H1 (cell line): ENCODE measurements around the gene TRIM9. TPM values are rescaled to one million over a fixed set of nuclear protein-coding genes. Genes with fewer than 3 reads are reported as not detected.

Experiments used
- CTCF ChIA-PET: fragments of 300-600 bp; sonication (Branson Sonifier 250); formaldehyde crosslinking; loops from one replicate; lab custom pipeline; 2021; ENCODE audit not compliant: partially characterized antibody; lab: Charles Lee
- POLR2A ChIA-PET: fragments of 300-600 bp; sonication (Branson Sonifier 250); formaldehyde crosslinking; loops from one replicate; lab custom pipeline; 2021; ENCODE audit warnings: inconsistent platforms; ENCODE audit not compliant: partially characterized antibody; lab: Charles Lee
- DNase-seq, 2 experiments: peaks; one replicate each; pipeline versions ENCODE4 v3.0.0 to v3.0.0-alpha.2; 2010 to 2022; ENCODE audit warnings: low spot score in 2 of 2, low read depth in 1 of 2, mixed read lengths in 1 of 2
- FAIRE-seq: peaks from 2 replicates; lab custom pipeline; 2011; peaks lifted over from hg19 to GRCh38; lab: Jason Lieb, UNC
- H2AFZ ChIP-seq: 2 replicates; pipeline ENCODE4 v1.8.1; 2012; ENCODE audit warnings: low read length, inconsistent platforms
- H2AK5ac ChIP-seq: 2 replicates; pipeline ENCODE4 v1.6.1; 2013; ENCODE audit warnings: low read depth, low read length
- H2BK120ac ChIP-seq: replicated peaks from 2 replicates; pipeline ENCODE3; 2013; ENCODE audit warnings: low read depth, low read length, inconsistent platforms
- H2BK12ac ChIP-seq: 2 replicates; pipeline ENCODE4 v1.6.1; 2013; ENCODE audit warnings: low read depth, low read length
- H2BK15ac ChIP-seq: 2 replicates; pipeline ENCODE4 v1.6.1; 2013; ENCODE audit warnings: low read length
- H2BK20ac ChIP-seq: 2 replicates; pipeline ENCODE4 v1.6.1; 2013; ENCODE audit warnings: low read length
- H2BK5ac ChIP-seq: 2 replicates; pipeline ENCODE4 v1.6.1; 2013; ENCODE audit warnings: low read depth, low read length
- H3K14ac ChIP-seq: 2 replicates; pipeline ENCODE4 v1.6.1; 2013; ENCODE audit warnings: inconsistent platforms; ENCODE audit not compliant: insufficient read length
- H3K18ac ChIP-seq: 2 replicates; pipeline ENCODE4 v1.6.1; 2013; ENCODE audit warnings: low read length; ENCODE audit errors: extremely low read depth
- H3K23ac ChIP-seq: 2 replicates; pipeline ENCODE4 v1.6.1; 2013; ENCODE audit warnings: inconsistent platforms; ENCODE audit not compliant: insufficient read length
- H3K23me2 ChIP-seq: 2 replicates; pipeline ENCODE4 v1.6.1; 2013; ENCODE audit warnings: low read depth, low read length
- H3K27ac ChIP-seq: 2 replicates; pipeline ENCODE4 v1.6.1; 2011; ENCODE audit warnings: low read depth, low read length, inconsistent platforms
- H3K27me3 ChIP-seq, 4 experiments: replicated peaks in 1 of 4; 1 replicate in 1 of 4; 2 replicates in 3 of 4; pipeline versions ENCODE4 v1.6.1 to v1.8.1; 2011 to 2013; ENCODE audit warnings: low read length in 3 of 4, mild to moderate bottlenecking in 3 of 4, inconsistent platforms in 2 of 4, mixed read lengths in 2 of 4, moderate library complexity in 1 of 4; ENCODE audit not compliant: control insufficient read depth in 3 of 4, insufficient read depth in 3 of 4; ENCODE audit errors: extremely low read depth in 1 of 4
- H3K36me3 ChIP-seq, 4 experiments: 2 replicates each; pipeline versions ENCODE4 v1.6.1 to v1.8.1; 2011 to 2013; ENCODE audit warnings: mild to moderate bottlenecking in 4 of 4, low read length in 3 of 4, moderate library complexity in 2 of 4, control low read depth in 1 of 4, inconsistent platforms in 1 of 4; ENCODE audit not compliant: insufficient read depth in 4 of 4, control insufficient read depth in 2 of 4
- H3K4ac ChIP-seq: replicated peaks from 2 replicates; pipeline ENCODE3; 2013; ENCODE audit warnings: low read length, low read depth, mixed read lengths, inconsistent platforms; ENCODE audit not compliant: insufficient read length
- H3K4me1 ChIP-seq, 4 experiments: replicated peaks in 1 of 4; 1 replicate in 1 of 4; 2 replicates in 3 of 4; pipeline versions ENCODE4 v1.6.1 to v1.8.1; 2011 to 2013; ENCODE audit warnings: low read length in 3 of 4, inconsistent platforms in 2 of 4, mixed read lengths in 1 of 4; ENCODE audit not compliant: insufficient read depth in 4 of 4, control insufficient read depth in 3 of 4
- H3K4me2 ChIP-seq, 2 experiments: 2 replicates each; pipeline versions ENCODE4 v1.6.1 to v1.8.1; 2011 to 2013; ENCODE audit warnings: low read depth in 2 of 2, low read length in 2 of 2, control low read depth in 1 of 2, inconsistent platforms in 1 of 2, mild to moderate bottlenecking in 1 of 2; ENCODE audit not compliant: insufficient read depth in 1 of 2
- H3K4me3 ChIP-seq, 4 experiments: fragments of 200-600, 300-600 bp in 1 of 4; sonication (generic), shearing (Covaris generic), sonication (Bioruptor Twin) in 1 of 4; 2 replicates each; pipeline versions ENCODE4 v1.5.1 to v1.8.1; 2011 to 2016; ENCODE audit warnings: low read length in 4 of 4, low read depth in 3 of 4, control low read depth in 2 of 4, inconsistent platforms in 2 of 4, mild to moderate bottlenecking in 2 of 4, mixed read lengths in 1 of 4, moderate library complexity in 1 of 4; ENCODE audit not compliant: insufficient read depth in 2 of 4; ENCODE audit errors: extremely low read depth in 1 of 4
- H3K56ac ChIP-seq: replicated peaks from 2 replicates; pipeline ENCODE3; 2013; ENCODE audit warnings: low read depth, mild to moderate bottlenecking, mixed read lengths, low read length, inconsistent platforms; ENCODE audit not compliant: insufficient read length
- H3K79me1 ChIP-seq: 2 replicates; pipeline ENCODE4 v1.6.1; 2013; ENCODE audit warnings: low read depth, low read length, control low read depth
- H3K79me2 ChIP-seq, 2 experiments: 2 replicates each; pipeline versions ENCODE4 v1.6.1 to v1.8.1; 2012 to 2013; ENCODE audit warnings: low read length in 2 of 2, mild to moderate bottlenecking in 2 of 2, inconsistent platforms in 1 of 2; ENCODE audit not compliant: insufficient read depth in 2 of 2, control insufficient read depth in 1 of 2
- H3K9ac ChIP-seq, 4 experiments: replicated peaks in 1 of 4; 1 replicate in 1 of 4; 2 replicates in 3 of 4; pipeline versions ENCODE4 v1.6.1 to v1.8.1; 2011 to 2013; ENCODE audit warnings: low read depth in 3 of 4, low read length in 3 of 4, control low read depth in 2 of 4, mild to moderate bottlenecking in 2 of 4, moderate library complexity in 2 of 4, inconsistent platforms in 1 of 4; ENCODE audit errors: extremely low read depth in 1 of 4
- H3K9me3 ChIP-seq, 2 experiments: 2 replicates each; pipeline versions ENCODE4 v1.6.1 to v1.8.1; 2012 to 2013; ENCODE audit warnings: mild to moderate bottlenecking in 2 of 2, moderate library complexity in 2 of 2, control low read depth in 1 of 2, inconsistent platforms in 1 of 2, low read depth in 1 of 2, low read length in 1 of 2, mixed read lengths in 1 of 2; ENCODE audit not compliant: insufficient read depth in 2 of 2
- H4K20me1 ChIP-seq, 2 experiments: replicated peaks in 1 of 2; 2 replicates each; pipeline versions ENCODE3 to v1.8.1; 2011 to 2013; ENCODE audit warnings: inconsistent platforms in 2 of 2, low read length in 2 of 2, mild to moderate bottlenecking in 1 of 2; ENCODE audit not compliant: insufficient read depth in 2 of 2, control insufficient read depth in 1 of 2
- H4K5ac ChIP-seq: 2 replicates; pipeline ENCODE4 v1.6.1; 2013; ENCODE audit warnings: low read length, low read depth, mixed read lengths, inconsistent platforms; ENCODE audit not compliant: insufficient read length
- H4K8ac ChIP-seq: 2 replicates; pipeline ENCODE4 v1.8.0; 2013; ENCODE audit warnings: mild to moderate bottlenecking, moderate library complexity, low read length, inconsistent platforms; ENCODE audit not compliant: insufficient read depth; ENCODE audit errors: extremely low read depth
- H4K91ac ChIP-seq: replicated peaks from 2 replicates; pipeline ENCODE3; 2013; ENCODE audit warnings: low read length, mixed read lengths, inconsistent platforms; ENCODE audit not compliant: insufficient read length
- FOSL1 ChIP-seq: IDR thresholded peaks from 2 replicates; pipeline ENCODE4 v1.6.1; 2011; ENCODE audit warnings: mild to moderate bottlenecking, low read depth, low read length, moderate library complexity; ENCODE audit not compliant: insufficient read depth
- KDM5A ChIP-seq: fragments of 200-600 bp; IDR thresholded peaks from 2 replicates; pipeline ENCODE4 v1.7.1; 2012; ENCODE audit warnings: mild to moderate bottlenecking, low read length, inconsistent platforms, mixed read lengths
- MAFK ChIP-seq: IDR thresholded peaks from 2 replicates; pipeline ENCODE4 v1.6.1; 2012; ENCODE audit warnings: low read depth, mild to moderate bottlenecking, improper control_type of control experiment, low read length
- NANOG ChIP-seq: IDR thresholded peaks from 2 replicates; pipeline ENCODE4 v1.6.1; 2011; ENCODE audit warnings: low read length, low read depth, mild to moderate bottlenecking, inconsistent platforms; ENCODE audit not compliant: insufficient read depth, poor library complexity, severe bottlenecking
- POU5F1 ChIP-seq: IDR thresholded peaks from 2 replicates; pipeline ENCODE4 v1.6.1; 2011; ENCODE audit warnings: low read depth, mild to moderate bottlenecking, low read length, moderate library complexity
- RBBP5 ChIP-seq: IDR thresholded peaks from 2 replicates; pipeline ENCODE4 v1.7.1; 2012; ENCODE audit warnings: low read depth, mild to moderate bottlenecking, inconsistent platforms, low read length, moderate library complexity, borderline replicate concordance
- SIX5 ChIP-seq: IDR thresholded peaks from 2 replicates; pipeline ENCODE4 v1.6.1; 2011; ENCODE audit warnings: mild to moderate bottlenecking, low read depth, low read length
- SP4 ChIP-seq: IDR thresholded peaks from 2 replicates; pipeline ENCODE4 v1.6.1; 2012; ENCODE audit warnings: low read length, inconsistent platforms
- SRF ChIP-seq: IDR thresholded peaks from 2 replicates; pipeline ENCODE4 v1.6.1; 2011; ENCODE audit warnings: mild to moderate bottlenecking, low read depth, low read length, moderate library complexity
- TAF1 ChIP-seq: IDR thresholded peaks from 2 replicates; pipeline ENCODE4 v1.6.1; 2011; ENCODE audit warnings: mild to moderate bottlenecking, low read depth, low read length
- TCF12 ChIP-seq: IDR thresholded peaks from 2 replicates; pipeline ENCODE4 v1.6.1; 2011; ENCODE audit warnings: low read depth, mild to moderate bottlenecking, low read length
- WGBS, 2 experiments: shearing (Covaris generic) in 1 of 2; methylation state at CpG; one replicate each; pipeline versions ENCODE4 v1.1.6 to v1.1.7; 2013 to 2015; ENCODE audit warnings: low lambda C conversion rate in 2 of 2, mixed read lengths in 2 of 2, inconsistent platforms in 1 of 2, low coverage in 1 of 2, missing lambda C conversion rate in 1 of 2; ENCODE audit not compliant: insufficient replicate concordance in 2 of 2, insufficient coverage in 1 of 2, insufficient read length in 1 of 2; ENCODE audit errors: extremely low coverage in 1 of 2, missing lambda C conversion rate in 1 of 2; 5-methylcytosine and 5-hydroxymethylcytosine counted together
- polyA plus RNA-seq, 7 experiments: library from polyadenylated mRNA; depleted of rRNA in 3 of 7; stranded (reverse) in 5 of 7; unstranded in 2 of 7; fragments of >200 nt in 5 of 7; fragments of 200-250 nt in 2 of 7; gene quantifications; 1 replicate in 5 of 7; 2 replicates in 1 of 7; 4 replicates in 1 of 7; pipeline versions ENCODE4 v1.2.1 to v1.2.3, GENCODE V29; 2011 to 2013; ENCODE audit warnings: missing spikeins in 2 of 7, mixed read lengths in 2 of 7
- total RNA-seq: library from RNA; stranded (reverse); fragmentation: NEBNext Ultra II Directional; extraction: Animal tissue kit (Norgen Biotek cat#: 25700); gene quantifications from 2 replicates; pipeline ENCODE4 v1.2.1, GENCODE V29; 2021
- TF ChIP-seq, protein P1 (sequence below): IDR thresholded peaks from 2 replicates; pipeline ENCODE4 v1.6.1; 2012; ENCODE audit warnings: low read length, inconsistent platforms
- TF ChIP-seq, protein P2 (sequence below): IDR thresholded peaks from 2 replicates; pipeline ENCODE4 v1.6.1; 2011; ENCODE audit warnings: low read depth, mild to moderate bottlenecking, low read length; ENCODE audit not compliant: insufficient read depth

The TRIM9 gene
- total and polyA plus RNA-seq, 2 of the 8 experiments (the other 6 are each of a cell fraction or from before 2014, with no cell fraction given) = 2.7 to 5.4 TPM

GRCh38 chr14:50967790-50968189 is 127.1 kb downstream of the TRIM9 start:
- no peak overlapping the region for H3K4me2 ChIP-seq
- no peaks in the 10 kb centered on the region for H3K9me3 ChIP-seq
- H2BK15ac ChIP-seq = no peak overlapping the region
- H2BK20ac ChIP-seq = no peak overlapping the region
- H2BK120ac ChIP-seq = no peak overlapping the region
- no peaks in the 10 kb centered on the region for H3K79me2 ChIP-seq
- H3K79me1 ChIP-seq = no peaks in the 10 kb centered on the region
- H2AK5ac ChIP-seq = no peak overlapping the region
- no peak overlapping the region for H3K14ac ChIP-seq
- DNase-seq = no peak
- no peaks in the 10 kb centered on the region for H3K27me3 ChIP-seq
- ChIA-PET CTCF (interaction anchor here (0.7 to 1.7 kb wide), 2 partner anchors 13 to 18 kb away, joined by 3 to 4 read pairs; no protein-coding TSS in a partner anchor), POLR2A (no interaction called here)
- no peak overlapping the region for H2BK12ac ChIP-seq
- H3K27ac ChIP-seq = no peak overlapping the region
- H2AFZ ChIP-seq = no peak overlapping the region
- no peak overlapping the region for H3K23ac ChIP-seq
- H4K20me1 ChIP-seq = no peaks in the 10 kb centered on the region
- no peaks in the 10 kb centered on the region for H3K4me1 ChIP-seq
- H3K9ac ChIP-seq = no peak overlapping the region
- no peaks in the 10 kb centered on the region for H3K23me2 ChIP-seq
- no peaks in the 10 kb centered on the region for H3K36me3 ChIP-seq
- no peak overlapping the region for H3K56ac ChIP-seq
- H3K18ac ChIP-seq = no peak overlapping the region
- H4K8ac ChIP-seq = no peak overlapping the region
- no peak for FAIRE-seq
- no peak overlapping the region for H2BK5ac ChIP-seq
- no peak overlapping the region for H4K5ac ChIP-seq
- WGBS, 2 experiments = 87% methylated on average over 2 of the region's 2 CpGs; no CpG with 5 or more reads in 1 of the 2 experiments
- H4K91ac ChIP-seq = no peak overlapping the region
- H3K4me3 ChIP-seq = no peak overlapping the region
- no peak overlapping the region for H3K4ac ChIP-seq
- TF ChIP-seq, protein P1, sequence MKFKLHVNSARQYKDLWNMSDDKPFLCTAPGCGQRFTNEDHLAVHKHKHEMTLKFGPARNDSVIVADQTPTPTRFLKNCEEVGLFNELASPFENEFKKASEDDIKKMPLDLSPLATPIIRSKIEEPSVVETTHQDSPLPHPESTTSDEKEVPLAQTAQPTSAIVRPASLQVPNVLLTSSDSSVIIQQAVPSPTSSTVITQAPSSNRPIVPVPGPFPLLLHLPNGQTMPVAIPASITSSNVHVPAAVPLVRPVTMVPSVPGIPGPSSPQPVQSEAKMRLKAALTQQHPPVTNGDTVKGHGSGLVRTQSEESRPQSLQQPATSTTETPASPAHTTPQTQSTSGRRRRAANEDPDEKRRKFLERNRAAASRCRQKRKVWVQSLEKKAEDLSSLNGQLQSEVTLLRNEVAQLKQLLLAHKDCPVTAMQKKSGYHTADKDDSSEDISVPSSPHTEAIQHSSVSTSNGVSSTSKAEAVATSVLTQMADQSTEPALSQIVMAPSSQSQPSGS = no peak
- TF ChIP-seq SP4 (no peak), SIX5 (no peak), RBBP5 (no peak), POU5F1 (no peak), TAF1 (no peak), NANOG (no peak), TCF12 (no peak), SRF (no peak), KDM5A (no peak), MAFK (no peak), FOSL1 (no peak)
- TF ChIP-seq, protein P2, sequence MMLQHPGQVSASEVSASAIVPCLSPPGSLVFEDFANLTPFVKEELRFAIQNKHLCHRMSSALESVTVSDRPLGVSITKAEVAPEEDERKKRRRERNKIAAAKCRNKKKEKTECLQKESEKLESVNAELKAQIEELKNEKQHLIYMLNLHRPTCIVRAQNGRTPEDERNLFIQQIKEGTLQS = no peak
